BJ (cell line): Measurements from ENCODE around the gene FMN1. TPM values are rescaled to one million over a fixed set of nuclear protein-coding genes. Genes with fewer than 3 reads are reported as not detected.

ENCODE experiments used
- CTCF ChIA-PET: fragments of 350-600 bp; formaldehyde crosslinking; extraction: SDS; loops from one replicate; lab custom pipeline; 2021; ENCODE audit warnings: antibody characterized with exemption, inconsistent platforms; lab: Yijun Ruan, JAX
- POLR2A ChIA-PET: fragments of 300-600 bp; sonication (Branson Sonifier 250); formaldehyde crosslinking; extraction: SDS; loops from one replicate; lab custom pipeline; 2021; ENCODE audit warnings: antibody characterized with exemption; lab: Charles Lee
- DNase-seq: peaks from one replicate; pipeline ENCODE4 v3.0.0-alpha.2; 2011; ENCODE audit warnings: low read depth
- H3K27me3 ChIP-seq: 2 replicates; pipeline ENCODE4 v1.6.0; 2011; ENCODE audit warnings: low read length; ENCODE audit not compliant: control insufficient read depth, insufficient read depth
- H3K36me3 ChIP-seq: 2 replicates; pipeline ENCODE4 v1.5.1; 2011; ENCODE audit warnings: low read length; ENCODE audit not compliant: control insufficient read depth, insufficient read depth
- H3K4me3 ChIP-seq: 2 replicates; pipeline ENCODE4 v1.5.1; 2011; ENCODE audit warnings: low read depth, mild to moderate bottlenecking, control low read depth, low read length
- polyA plus RNA-seq: library from polyadenylated mRNA; depleted of rRNA; stranded (reverse); fragments of >200 nt; gene quantifications from 2 replicates; pipeline ENCODE4 v1.2.3, GENCODE V29; 2011; rRNA removed
- small RNA-seq: library from RNA; depleted of rRNA; stranded (forward); fragments of <200 nt; gene quantifications from one replicate; pipeline ENCODE3, GENCODE V24; 2012; ENCODE audit warnings: low replicate concordance, low read depth; ENCODE audit not compliant: insufficient read length
- TF ChIP-seq, protein P1 (sequence below): IDR thresholded peaks from 2 replicates; pipeline ENCODE4 v1.5.1; 2011; ENCODE audit warnings: low read depth, mild to moderate bottlenecking, control low read depth, inconsistent platforms, low read length, moderate library complexity; ENCODE audit not compliant: insufficient read depth

FMN1 gene
- polyA plus RNA-seq, 1 experiment = 2.6 TPM

DNA sequence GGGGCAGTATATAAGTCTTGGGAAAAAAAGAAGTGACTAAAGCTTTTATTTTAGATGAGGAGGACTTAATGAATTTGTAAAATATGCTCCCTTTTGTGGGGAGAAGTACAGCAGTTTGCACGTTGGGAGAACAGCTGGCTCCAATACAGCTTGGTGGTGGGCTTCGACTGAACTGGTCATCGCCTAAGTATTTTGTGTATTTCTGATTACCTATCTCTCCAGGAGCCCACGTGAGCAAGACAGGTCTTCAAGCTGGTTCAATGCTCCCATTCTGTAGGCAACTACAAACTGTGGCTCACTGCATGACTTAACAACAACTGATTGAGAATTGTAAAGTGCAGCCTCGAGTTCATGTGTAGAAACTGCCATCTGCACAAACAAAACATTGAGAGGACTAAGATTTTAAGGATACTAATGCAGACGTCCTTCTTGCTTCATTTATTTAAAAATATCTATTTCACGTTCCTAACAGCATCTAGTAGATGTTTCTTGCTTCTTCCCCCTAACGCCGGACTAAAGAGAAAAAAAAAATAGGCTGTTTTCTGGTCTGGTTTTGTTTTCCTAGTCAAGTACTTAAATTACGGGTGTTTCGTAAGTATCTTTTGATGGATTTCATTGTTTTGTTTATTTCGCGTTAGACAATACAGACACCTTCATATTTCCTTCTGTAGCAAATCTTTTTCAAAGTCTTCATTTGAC, 478.1 kb downstream of the FMN1 start:
- peaks cover 2% of the 10 kb centered on the region for H3K36me3 ChIP-seq
- TF ChIP-seq, protein P1, sequence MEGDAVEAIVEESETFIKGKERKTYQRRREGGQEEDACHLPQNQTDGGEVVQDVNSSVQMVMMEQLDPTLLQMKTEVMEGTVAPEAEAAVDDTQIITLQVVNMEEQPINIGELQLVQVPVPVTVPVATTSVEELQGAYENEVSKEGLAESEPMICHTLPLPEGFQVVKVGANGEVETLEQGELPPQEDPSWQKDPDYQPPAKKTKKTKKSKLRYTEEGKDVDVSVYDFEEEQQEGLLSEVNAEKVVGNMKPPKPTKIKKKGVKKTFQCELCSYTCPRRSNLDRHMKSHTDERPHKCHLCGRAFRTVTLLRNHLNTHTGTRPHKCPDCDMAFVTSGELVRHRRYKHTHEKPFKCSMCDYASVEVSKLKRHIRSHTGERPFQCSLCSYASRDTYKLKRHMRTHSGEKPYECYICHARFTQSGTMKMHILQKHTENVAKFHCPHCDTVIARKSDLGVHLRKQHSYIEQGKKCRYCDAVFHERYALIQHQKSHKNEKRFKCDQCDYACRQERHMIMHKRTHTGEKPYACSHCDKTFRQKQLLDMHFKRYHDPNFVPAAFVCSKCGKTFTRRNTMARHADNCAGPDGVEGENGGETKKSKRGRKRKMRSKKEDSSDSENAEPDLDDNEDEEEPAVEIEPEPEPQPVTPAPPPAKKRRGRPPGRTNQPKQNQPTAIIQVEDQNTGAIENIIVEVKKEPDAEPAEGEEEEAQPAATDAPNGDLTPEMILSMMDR = no peak
- ChIA-PET CTCF (interaction anchor here (0.6 to 4.5 kb wide), 5 partner anchors 47 to 278 kb away, joined by 3 to 24 read pairs (median 3); no protein-coding TSS in a partner anchor), POLR2A (no interaction called here)
- no peaks in the 10 kb centered on the region for H3K27me3 ChIP-seq
- no peak for DNase-seq
- H3K4me3 ChIP-seq = no peak overlapping the region

Small RNA genes within 50 kb of the gene (small RNA-seq; reads per million reads assigned to genes)
- not detected for gene RF00591

Other genes with a start within 250 kb of the FMN1 start
- not detected in 2 replicates for gene RYR3, start 116.3 kb upstream of the FMN1 start, polyA plus RNA-seq